CD4-positive, alpha-beta T cell treated with Interleukin-1 beta for 1 hour (primary cell): Measurements from ENCODE around the gene EPAS1.
A peak's percentile ranks its signal among the peaks of the same experiment; 100 is the strongest.

Source experiments
- DNase-seq, 2 donors: peaks; one replicate each; pipeline ENCODE4 v3.0.0-alpha.2; 2020 to 2022

The EPAS1 gene

GRCh38 chr2:46303822-46304221, 6.6 kb downstream of the EPAS1 start:
- no peak for DNase-seq

GRCh38 chr2:46304635-46305034, 7.4 kb downstream of the EPAS1 start:
- peak in 1 of 2 donors; percentile 47 for DNase-seq

DNA sequence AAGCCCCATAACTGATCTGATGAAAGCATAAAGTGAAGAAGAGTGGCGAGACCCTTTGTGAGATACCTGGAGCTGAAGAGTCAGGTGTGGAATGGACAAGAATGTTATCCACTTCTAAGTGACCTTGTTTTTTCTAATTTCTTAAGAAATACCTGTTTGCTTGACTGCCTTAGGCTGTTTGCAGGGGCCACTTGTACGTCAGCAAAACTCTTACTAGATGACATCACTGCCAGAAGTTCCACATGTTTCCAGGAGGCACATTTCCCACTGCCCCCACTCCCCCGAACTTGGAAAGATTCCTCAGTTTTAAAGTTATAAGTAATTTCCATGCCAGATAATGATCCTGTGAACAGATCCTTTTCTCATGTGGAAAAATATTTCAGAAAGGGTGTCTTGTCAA, 8.0 kb downstream of the EPAS1 start:
- no peak for DNase-seq

GRCh38 chr2:46305767-46306166, 8.6 kb downstream of the EPAS1 start:
- DNase-seq, result no peak

GRCh38 chr2:46306330-46306751, 9.1 kb downstream of the EPAS1 start:
- no peak for DNase-seq

GRCh38 chr2:46306988-46307655, 9.9 kb downstream of the EPAS1 start:
- DNase-seq, result no peak

- DNase-seq, result no peak
These were observed 10.9 kb downstream of the EPAS1 start for GRCh38 chr2:46308081-46308480.

- no peak for DNase-seq
These were observed 11.4 kb downstream of the EPAS1 start for GRCh38 chr2:46308629-46309028.

GRCh38 chr2:46309052-46309953, 12.1 kb downstream of the EPAS1 start:
- no peak for DNase-seq

- no peak for DNase-seq
These were observed 13.2 kb downstream of the EPAS1 start for GRCh38 chr2:46310446-46310845.

DNA sequence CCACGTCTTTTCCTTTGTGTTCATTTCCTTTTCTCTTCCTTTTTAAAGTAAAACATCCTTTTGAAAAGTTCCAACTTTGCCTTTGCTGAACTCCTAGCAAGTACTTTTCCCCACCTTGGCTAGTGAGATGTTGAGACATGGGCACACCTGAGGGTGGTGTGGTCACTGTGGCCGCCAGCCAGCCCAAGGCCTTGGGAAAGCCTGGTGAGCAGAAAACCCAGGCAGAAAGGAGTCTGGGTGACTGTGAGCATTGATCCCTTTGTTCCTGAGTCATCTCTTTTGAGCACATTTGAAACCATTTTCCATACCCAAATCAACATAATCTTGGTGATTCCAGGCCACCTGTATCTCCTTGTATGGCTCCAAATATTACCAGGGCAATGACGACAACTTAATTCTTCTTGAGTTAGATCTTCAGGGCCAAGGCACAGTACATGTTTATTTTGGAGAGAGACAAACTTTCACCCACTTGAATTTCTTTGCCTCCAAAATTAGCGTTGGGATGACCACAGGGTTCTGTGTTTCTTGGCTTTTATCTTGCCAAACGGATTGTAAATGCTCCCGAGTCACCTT, 14.5 kb downstream of the EPAS1 start:
- no peak for DNase-seq

- no peak for DNase-seq
These were observed 15.9 kb downstream of the EPAS1 start for GRCh38 chr2:46313063-46313462.

- DNase-seq, result no peak
These were observed 17.0 kb downstream of the EPAS1 start for GRCh38 chr2:46314065-46314835.

DNA sequence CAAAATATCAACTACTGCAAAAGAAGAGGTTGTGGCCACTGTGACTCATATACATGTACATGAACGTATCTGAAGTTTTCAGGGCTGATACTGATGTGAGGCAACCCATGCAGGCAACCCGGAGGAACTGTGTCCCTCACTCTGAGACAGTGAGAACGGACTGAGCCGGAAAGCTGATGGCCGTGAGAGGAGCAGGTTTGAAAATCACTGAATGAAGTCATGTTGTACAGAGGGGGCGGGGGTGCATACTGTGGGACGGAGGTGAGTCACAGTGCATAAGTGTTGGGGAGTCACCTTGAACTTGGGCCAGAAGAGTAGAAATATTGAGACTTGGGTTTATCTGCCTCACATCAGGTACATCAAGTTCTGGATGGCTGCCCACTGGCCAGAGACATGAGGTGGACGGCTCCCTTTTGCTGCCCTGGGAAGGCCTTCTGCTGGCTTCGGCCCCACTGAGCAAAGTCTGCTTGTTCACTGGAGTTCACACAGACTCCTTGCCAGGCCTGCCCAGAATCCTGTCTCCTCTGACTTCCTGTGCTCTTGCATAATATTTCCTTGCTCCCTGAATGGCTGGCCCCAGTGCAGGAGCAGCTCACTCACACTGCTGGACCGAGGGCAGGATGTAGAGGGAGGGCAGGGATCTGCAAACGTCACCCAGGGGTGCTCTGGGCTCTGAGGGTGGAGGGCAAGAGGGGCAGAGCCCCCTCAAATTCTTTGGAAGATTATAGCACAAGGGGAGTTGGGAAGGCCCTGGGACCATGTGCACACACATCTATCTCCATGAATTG, 18.1 kb downstream of the EPAS1 start:
- DNase-seq, result no peak

DNA sequence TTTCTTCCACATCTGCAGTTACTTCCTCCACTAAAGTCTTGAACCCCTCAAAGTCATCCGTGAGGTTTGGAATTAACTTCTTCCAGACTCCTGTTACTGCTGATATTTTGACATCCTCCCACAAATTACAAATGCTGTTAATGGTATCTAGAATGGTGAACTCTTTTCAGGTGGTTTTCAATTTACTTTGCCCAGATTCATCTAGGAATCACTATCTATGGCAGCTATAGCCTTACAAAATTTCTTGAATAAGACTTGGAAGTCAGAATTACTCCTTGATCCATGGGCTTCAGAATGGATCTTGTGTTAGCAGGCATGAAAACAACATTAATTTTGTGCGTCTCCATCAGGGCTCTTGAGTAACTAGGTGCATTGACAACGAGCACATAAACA, 19.9 kb downstream of the EPAS1 start:
- no peak for DNase-seq

DNA sequence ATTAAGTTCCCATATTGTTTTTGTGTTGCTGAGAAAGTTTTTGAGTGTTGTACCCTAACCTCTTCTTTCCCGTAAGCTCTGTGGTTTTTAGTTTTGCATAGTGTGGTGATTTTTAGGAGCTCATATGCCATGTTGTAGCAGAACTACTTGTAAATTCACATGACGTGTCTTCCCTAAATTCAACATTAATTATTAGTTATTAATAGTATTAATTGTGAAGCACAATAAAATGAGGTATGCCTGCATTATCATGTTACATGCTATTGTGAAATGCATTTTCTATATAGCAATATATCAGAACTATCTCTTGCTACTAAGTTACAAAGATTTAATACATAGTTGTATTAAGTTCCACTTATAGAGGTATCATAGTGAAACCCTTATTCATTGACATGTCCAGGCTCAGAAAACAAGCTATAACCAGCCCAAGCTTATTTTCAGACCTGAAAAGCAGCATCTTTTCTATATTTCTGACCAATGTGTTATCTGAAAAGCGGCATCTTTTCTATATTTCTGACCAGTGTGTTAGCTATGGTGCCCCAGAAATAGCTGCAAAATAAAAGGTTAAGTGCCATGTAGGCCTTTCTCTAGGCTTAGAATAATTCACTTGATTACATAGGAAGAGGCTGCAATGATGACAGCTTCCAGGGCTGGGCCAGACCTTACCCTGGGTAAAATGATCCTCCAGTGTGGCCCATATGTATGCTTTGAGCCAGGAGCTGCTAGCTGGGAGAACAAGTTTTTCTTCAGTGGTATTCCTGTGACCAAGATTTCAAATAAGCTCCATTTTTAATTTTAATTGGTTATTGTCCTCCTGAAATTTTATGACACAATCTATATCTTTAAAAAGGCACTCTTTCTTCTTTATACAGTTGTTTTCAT, 21.6 kb downstream of the EPAS1 start:
- no peak for DNase-seq

- no peak for DNase-seq
These were observed 22.5 kb downstream of the EPAS1 start for GRCh38 chr2:46319711-46320110.

- DNase-seq, result no peak
These were observed 22.9 kb downstream of the EPAS1 start for GRCh38 chr2:46320141-46320567.

GRCh38 chr2:46323730-46324129, 26.5 kb downstream of the EPAS1 start:
- no peak for DNase-seq

DNA sequence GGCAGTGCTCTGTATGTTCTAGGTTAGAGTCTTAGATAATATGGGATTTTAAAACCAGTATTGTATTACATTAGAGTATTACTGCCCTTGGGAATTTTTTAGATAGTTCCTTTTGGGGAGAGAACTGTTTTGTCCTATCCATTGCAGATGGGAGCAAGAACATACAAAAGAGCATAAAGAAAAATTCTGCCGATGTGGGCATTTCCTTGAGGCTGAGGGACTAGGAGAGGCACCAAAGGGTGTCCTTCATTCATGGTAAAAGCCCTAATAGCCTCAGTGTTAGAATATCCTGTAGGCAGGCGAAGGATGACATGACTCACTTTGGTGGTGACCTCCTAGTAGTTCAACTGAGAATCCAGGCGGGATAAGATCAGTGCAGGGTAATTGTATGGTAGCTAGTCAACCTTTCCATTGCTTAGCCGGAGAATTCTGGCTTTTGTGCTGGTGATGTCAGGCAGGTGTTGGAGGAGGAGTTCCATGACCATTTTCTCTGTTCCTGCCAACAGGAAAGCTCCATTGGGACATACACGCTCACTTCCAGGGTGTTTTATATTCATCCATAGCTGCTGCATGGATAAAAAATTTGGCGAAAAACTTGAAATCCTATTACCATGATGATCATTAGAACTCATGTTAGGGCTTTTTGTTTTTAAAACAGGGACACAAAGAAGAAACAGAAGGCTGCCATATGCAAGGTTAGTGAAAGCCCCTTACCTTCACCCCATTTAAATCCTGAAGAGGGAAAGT, 28.1 kb downstream of the EPAS1 start:
- no peak for DNase-seq
